CD4-positive, CD25-positive, alpha-beta regulatory T cell (primary cell): ENCODE data around the gene ANGEL1. TPM values are rescaled to one million over a fixed set of nuclear protein-coding genes. Genes with fewer than 3 reads are reported as not detected.
A peak's percentile ranks its signal among the peaks of the same experiment; 100 is the strongest.

ENCODE experiments used
- ATAC-seq, 2 donors: fragments of 150-1000 bp; cut with Tn5 transposase; one replicate each; pipeline ENCODE4 v1.10.0; 2021; ENCODE audit warnings: low read depth in 2 of 2, moderate number of reproducible peaks in 2 of 2, moderate library complexity in 1 of 2
- DNase-seq, 3 donors: peaks; one replicate each; pipeline versions ENCODE4 v3.0.0 to v3.0.0-alpha.2; 2012 to 2022; ENCODE audit warnings: mixed read lengths in 1 of 3
- H3K27ac ChIP-seq: one replicate; pipeline ENCODE4 v1.7.0; 2013; ENCODE audit warnings: mild to moderate bottlenecking, low read length; ENCODE audit not compliant: insufficient read depth, poor library complexity, severe bottlenecking
- H3K27me3 ChIP-seq: one replicate; pipeline ENCODE4 v1.7.0; 2013; ENCODE audit warnings: low read length; ENCODE audit not compliant: control insufficient read depth, insufficient read depth
- H3K36me3 ChIP-seq: one replicate; pipeline ENCODE4 v1.7.0; 2013; ENCODE audit warnings: mild to moderate bottlenecking, low read length, moderate library complexity; ENCODE audit not compliant: control insufficient read depth, insufficient read depth
- H3K4me1 ChIP-seq: 2 replicates; pipeline ENCODE4 v1.7.0; 2013; ENCODE audit warnings: mild to moderate bottlenecking, low read length; ENCODE audit not compliant: insufficient read depth, control insufficient read depth, poor library complexity, severe bottlenecking
- H3K4me3 ChIP-seq: one replicate; pipeline ENCODE4 v1.7.0; 2013; ENCODE audit warnings: low read depth, mild to moderate bottlenecking, low read length, moderate library complexity
- H3K9me3 ChIP-seq, 2 experiments: 1 replicate in 1 of 2; 2 replicates in 1 of 2; pipeline ENCODE4 v1.7.0; 2013; ENCODE audit warnings: low read length in 2 of 2, mild to moderate bottlenecking in 1 of 2, moderate library complexity in 1 of 2; ENCODE audit not compliant: control insufficient read depth in 2 of 2
- H3K27ac Mint-ChIP-seq, 3 donors: one replicate each; pipeline ENCODE4 v1.8.0; 2020 to 2022; ENCODE audit warnings: mild to moderate bottlenecking in 3 of 3, mixed read lengths in 3 of 3, moderate library complexity in 2 of 3
- H3K27me3 Mint-ChIP-seq: one replicate; pipeline ENCODE4 v1.8.0; 2022; ENCODE audit warnings: mild to moderate bottlenecking, mixed read lengths
- H3K36me3 Mint-ChIP-seq: one replicate; pipeline ENCODE4 v1.8.0; 2020; ENCODE audit warnings: mixed read lengths
- H3K4me1 Mint-ChIP-seq, 4 donors: one replicate each; pipeline ENCODE4 v1.8.0; 2020 to 2022; ENCODE audit warnings: mixed read lengths in 4 of 4, mild to moderate bottlenecking in 1 of 4
- H3K4me3 Mint-ChIP-seq, 4 donors: one replicate each; pipeline ENCODE4 v1.8.0; 2020 to 2022; ENCODE audit warnings: mild to moderate bottlenecking in 4 of 4, mixed read lengths in 4 of 4, moderate library complexity in 3 of 4
- H3K9me3 Mint-ChIP-seq, 7 donors: one replicate each; pipeline ENCODE4 v1.8.0; 2020 to 2022; ENCODE audit warnings: mixed read lengths in 7 of 7, mild to moderate bottlenecking in 3 of 7, moderate library complexity in 2 of 7
- polyA plus RNA-seq, 4 donors: library from polyadenylated mRNA; unstranded; fragments of 300-500 nt; fragmentation: Illumina TruSeq; gene quantifications; one replicate each; pipeline ENCODE4 v1.2.3, GENCODE V29; 2021
- total RNA-seq: library from RNA; stranded (reverse); gene quantifications from one replicate; pipeline ENCODE4 v1.2.3, GENCODE V29; 2022

ANGEL1 gene
- total and polyA plus RNA-seq, 5 donors from 2014 or later, result 13.0 to 23.4 (median 18.9) TPM

DNA sequence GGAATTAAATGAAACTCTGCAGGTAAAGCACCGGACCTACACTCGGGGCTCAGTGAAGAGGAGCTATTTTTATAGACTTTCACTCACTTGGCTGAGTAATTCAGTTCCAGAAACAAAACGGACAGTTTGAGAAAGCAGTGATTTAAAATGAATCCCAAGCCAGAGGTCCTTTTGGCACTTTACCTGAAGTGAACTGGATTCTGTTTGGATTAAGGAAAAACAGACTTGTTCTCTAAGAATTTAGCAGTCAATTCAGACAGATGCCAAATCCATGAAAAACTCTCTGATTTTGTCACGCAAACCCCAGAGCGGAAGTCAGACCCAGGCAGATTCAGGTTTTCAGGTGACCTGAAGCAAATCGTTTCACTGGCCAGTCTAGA, 56.3 kb downstream of the ANGEL1 start:
- H3K4me3 Mint-ChIP-seq, result no peak overlapping the region
- Histone ChIP-seq H3K27me3 (peaks cover 3% of the 10 kb centered on the region), H3K36me3 (no peaks in the 10 kb centered on the region), H3K27ac (no peak overlapping the region), H3K4me3 (no peak overlapping the region), H3K9me3 (no peaks in the 10 kb centered on the region), H3K4me1 (peaks cover 7% of the 10 kb centered on the region)
- peaks cover 37% of the 10 kb centered on the region for H3K27me3 Mint-ChIP-seq
- no peak for DNase-seq
- no peak overlapping the region for H3K27ac Mint-ChIP-seq
- peaks cover 0 to 6% (median 2%) of the 10 kb centered on the region in 4 donors for H3K4me1 Mint-ChIP-seq
- no peak for ATAC-seq
- H3K36me3 Mint-ChIP-seq, result no peaks in the 10 kb centered on the region
- peaks cover 0 to 1% (median 0%) of the 10 kb centered on the region in 7 donors for H3K9me3 Mint-ChIP-seq

DNA sequence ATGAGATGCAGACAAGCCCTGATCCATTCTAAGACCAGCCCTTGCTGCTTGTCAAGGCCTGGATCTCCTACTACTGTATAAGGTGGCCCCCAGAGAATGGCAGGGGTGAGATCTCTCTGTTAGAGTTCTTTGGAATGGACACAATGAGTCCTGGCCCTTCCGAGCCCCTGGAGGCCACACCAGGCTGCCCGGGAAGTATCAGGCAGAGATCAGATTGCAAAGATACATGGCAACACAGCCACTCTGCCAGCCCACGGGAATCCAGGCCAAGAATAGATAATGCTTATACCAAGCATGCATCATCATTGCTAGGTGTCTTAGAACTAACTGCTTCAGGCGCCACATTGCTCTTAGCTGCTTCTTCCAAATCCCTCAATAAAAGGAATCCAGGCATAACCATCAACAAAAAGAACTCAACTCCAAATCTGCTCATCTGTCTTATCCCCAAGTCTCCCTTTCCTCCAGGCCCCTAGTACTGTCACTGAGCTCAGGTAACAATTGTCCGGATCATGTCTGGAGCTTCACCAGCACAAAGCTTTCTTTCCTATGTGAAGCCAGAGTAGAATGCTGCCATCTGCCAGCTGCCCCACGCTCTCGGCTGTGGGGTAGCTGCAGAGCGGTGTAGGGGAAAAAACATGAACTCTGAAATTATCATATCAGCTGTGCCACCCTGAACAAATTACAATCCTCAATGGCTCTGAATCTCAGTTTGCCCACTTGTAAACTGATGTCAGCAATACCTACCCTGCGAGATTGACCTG, 56.9 kb downstream of the ANGEL1 start:
- ATAC-seq, result no peak
- Histone ChIP-seq H3K36me3 (no peaks in the 10 kb centered on the region), H3K4me1 (peaks cover 2% of the 10 kb centered on the region), H3K9me3 (no peaks in the 10 kb centered on the region), H3K4me3 (no peak overlapping the region), H3K27ac (no peak overlapping the region), H3K27me3 (peaks cover 3% of the 10 kb centered on the region)
- Mint-ChIP-seq H3K27me3 (peaks cover 33% of the 10 kb centered on the region), H3K9me3 (peaks cover 0 to 1% (median 0%) of the 10 kb centered on the region in 7 donors), H3K4me3 (peak overlapping the region in 1 of 4 donors; percentile 69), H3K36me3 (no peaks in the 10 kb centered on the region), H3K4me1 (peaks cover 0 to 4% (median 1%) of the 10 kb centered on the region in 4 donors), H3K27ac (no peak overlapping the region)
- no peak for DNase-seq

DNA sequence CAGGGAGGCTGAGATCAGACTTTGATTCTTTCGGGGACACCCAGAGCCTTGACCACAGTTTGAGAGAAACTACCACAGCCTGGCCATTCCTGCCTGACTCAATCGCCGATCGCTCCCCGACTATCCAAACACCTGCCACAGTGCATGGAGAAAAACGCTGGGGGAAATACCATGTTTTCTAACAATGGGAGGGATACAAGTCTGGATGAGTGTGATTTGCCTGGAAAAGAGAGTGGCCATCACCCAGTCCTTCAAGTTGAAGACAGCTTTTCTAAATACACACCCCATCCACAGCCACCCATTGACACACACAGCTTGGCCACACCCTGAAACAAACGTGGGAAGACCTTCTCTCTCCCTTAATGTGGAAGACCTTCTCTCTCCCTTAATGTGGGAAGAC, 58.1 kb downstream of the ANGEL1 start:
- Mint-ChIP-seq H3K27me3 (peaks cover 21% of the 10 kb centered on the region), H3K27ac (no peak overlapping the region), H3K36me3 (no peaks in the 10 kb centered on the region), H3K4me3 (no peak overlapping the region), H3K9me3 (peaks cover 0 to 1% (median 0%) of the 10 kb centered on the region in 7 donors), H3K4me1 (no peaks in the 10 kb centered on the region)
- no peaks in the 10 kb centered on the region for H3K9me3 ChIP-seq
- H3K4me3 ChIP-seq, result no peak overlapping the region
- no peak overlapping the region for H3K27ac ChIP-seq
- peaks cover 3% of the 10 kb centered on the region for H3K27me3 ChIP-seq
- H3K4me1 ChIP-seq, result no peaks in the 10 kb centered on the region
- DNase-seq (no peak), ATAC-seq (no peak)
- H3K36me3 ChIP-seq, result no peaks in the 10 kb centered on the region

DNA sequence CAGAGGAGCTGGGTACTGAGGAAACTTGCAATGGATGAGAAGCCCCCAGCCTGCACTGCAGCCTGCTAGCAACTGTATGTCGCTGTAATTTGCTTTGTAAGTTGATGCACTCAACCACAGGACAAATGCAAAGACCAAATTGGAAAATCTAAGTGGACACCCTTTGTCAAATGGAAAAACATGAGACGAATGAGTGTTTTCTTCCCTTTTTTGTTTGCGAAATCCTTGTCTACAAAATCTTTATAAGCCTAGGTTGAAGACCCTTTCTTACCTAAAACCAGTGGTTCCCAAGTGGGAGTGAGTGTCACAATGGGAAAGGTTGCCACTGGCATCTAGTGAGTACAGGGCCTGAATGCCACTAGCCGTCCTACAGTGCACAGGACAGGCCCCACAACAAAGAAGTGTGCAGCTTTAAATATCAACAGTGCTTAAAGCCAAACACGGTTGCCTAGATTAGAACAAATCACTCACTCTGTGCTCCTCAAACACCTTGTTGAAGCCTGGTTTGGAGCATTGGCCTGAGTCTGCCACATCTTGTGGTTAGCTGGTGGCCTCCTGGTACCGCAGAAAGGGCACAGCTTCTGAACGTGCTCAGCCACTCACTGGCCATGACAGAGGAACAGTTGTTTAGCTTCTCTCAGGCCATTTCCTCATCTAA, 59.0 kb downstream of the ANGEL1 start:
- H3K4me3 ChIP-seq, result no peak overlapping the region
- Mint-ChIP-seq H3K9me3 (peaks cover 0 to 2% (median 0%) of the 10 kb centered on the region in 7 donors), H3K4me3 (no peak overlapping the region), H3K27ac (no peak overlapping the region), H3K36me3 (no peaks in the 10 kb centered on the region), H3K27me3 (peaks cover 15% of the 10 kb centered on the region), H3K4me1 (no peaks in the 10 kb centered on the region)
- H3K27ac ChIP-seq, result no peak overlapping the region
- H3K36me3 ChIP-seq, result no peaks in the 10 kb centered on the region
- no peaks in the 10 kb centered on the region for H3K4me1 ChIP-seq
- DNase-seq (no peak), ATAC-seq (no peak)
- peaks cover 3% of the 10 kb centered on the region for H3K27me3 ChIP-seq
- H3K9me3 ChIP-seq, result no peaks in the 10 kb centered on the region

DNA sequence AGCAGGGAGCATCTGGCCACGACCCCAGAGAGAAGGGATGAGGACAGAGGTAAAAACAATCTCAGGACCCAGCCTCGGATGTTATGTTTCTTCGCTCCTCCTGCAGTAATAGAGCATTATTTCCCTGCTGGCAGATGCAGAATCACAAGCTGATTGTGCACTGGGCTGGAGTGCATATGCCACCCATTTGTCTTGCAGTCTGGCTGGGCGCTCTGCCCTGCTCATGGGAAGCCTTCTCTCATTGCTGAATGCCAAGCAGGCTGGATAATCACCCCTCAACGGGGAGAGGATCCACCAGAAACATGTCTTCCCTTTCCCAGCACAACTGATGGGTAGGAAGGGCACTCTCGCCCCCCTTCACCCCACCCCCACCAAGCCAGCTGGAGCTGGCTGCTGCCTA, 59.9 kb downstream of the ANGEL1 start:
- H3K27me3 Mint-ChIP-seq, result peaks cover 15% of the 10 kb centered on the region
- H3K4me1 Mint-ChIP-seq, result no peaks in the 10 kb centered on the region
- Histone ChIP-seq H3K4me3 (no peak overlapping the region), H3K4me1 (no peaks in the 10 kb centered on the region), H3K27ac (no peak overlapping the region), H3K27me3 (peaks cover 3% of the 10 kb centered on the region), H3K36me3 (no peaks in the 10 kb centered on the region), H3K9me3 (no peaks in the 10 kb centered on the region)
- DNase-seq (no peak), ATAC-seq (no peak)
- H3K27ac Mint-ChIP-seq, result no peak overlapping the region
- peaks cover 0 to 2% (median 0%) of the 10 kb centered on the region in 7 donors for H3K9me3 Mint-ChIP-seq
- H3K4me3 Mint-ChIP-seq, result no peak overlapping the region
- no peaks in the 10 kb centered on the region for H3K36me3 Mint-ChIP-seq

DNA sequence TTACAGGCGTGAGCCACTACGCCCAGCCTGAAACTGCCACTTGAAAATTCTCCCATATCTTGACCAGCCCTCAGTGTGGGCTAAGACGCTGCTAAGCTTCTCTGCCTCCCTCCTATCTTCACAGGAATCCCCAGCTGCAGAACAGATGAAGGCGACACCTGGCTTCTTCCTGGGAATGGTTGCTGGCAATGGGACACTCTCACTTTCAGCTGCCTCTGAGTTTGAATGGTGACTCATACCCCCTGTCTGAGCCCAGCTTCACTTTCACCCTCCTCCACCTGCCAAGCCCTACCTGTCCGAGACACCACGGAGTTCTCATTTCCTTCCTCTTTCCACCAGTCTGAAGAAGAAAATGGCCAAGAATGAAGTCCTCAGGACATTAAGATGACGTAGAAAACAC, 69.7 kb downstream of the ANGEL1 start:
- no peaks in the 10 kb centered on the region for H3K36me3 ChIP-seq
- H3K4me1 ChIP-seq, result no peaks in the 10 kb centered on the region
- no peak overlapping the region for H3K4me3 Mint-ChIP-seq
- H3K4me3 ChIP-seq, result no peak overlapping the region
- no peak for DNase-seq
- peaks cover 0 to 4% (median 0%) of the 10 kb centered on the region in 4 donors for H3K4me1 Mint-ChIP-seq
- peaks cover 9% of the 10 kb centered on the region for H3K27me3 ChIP-seq
- H3K27me3 Mint-ChIP-seq, result peaks cover 25% of the 10 kb centered on the region
- ATAC-seq, result no peak
- H3K27ac Mint-ChIP-seq, result no peak overlapping the region
- peaks cover 22 to 23% of the 10 kb centered on the region in 2 experiments for H3K9me3 ChIP-seq
- peaks cover 3% of the 10 kb centered on the region for H3K36me3 Mint-ChIP-seq
- H3K9me3 Mint-ChIP-seq, result peaks cover 0 to 41% (median 14%) of the 10 kb centered on the region in 7 donors
- no peak overlapping the region for H3K27ac ChIP-seq

DNA sequence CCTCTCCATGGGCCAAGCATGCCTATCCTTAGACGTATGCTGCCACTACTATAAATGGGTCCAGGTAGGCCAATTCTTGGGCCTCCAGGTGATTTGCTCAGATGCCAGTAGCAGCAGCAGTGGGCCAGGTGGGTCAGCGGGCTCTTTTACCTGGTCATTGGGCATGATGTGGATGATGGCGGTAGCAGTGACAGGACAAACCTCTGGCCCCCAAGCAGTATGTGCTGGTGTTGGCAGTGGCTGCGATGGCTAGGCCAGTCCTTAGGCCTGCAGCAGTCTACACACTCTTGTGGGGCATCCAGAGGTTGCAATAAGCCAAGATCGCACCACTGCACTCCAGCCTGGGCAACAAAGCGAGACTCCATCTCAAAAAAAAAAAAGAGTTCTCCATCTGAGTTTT, 70.5 kb downstream of the ANGEL1 start:
- H3K9me3 ChIP-seq, result peaks cover 22 to 23% of the 10 kb centered on the region in 2 experiments
- H3K27ac ChIP-seq, result no peak overlapping the region
- no peaks in the 10 kb centered on the region for H3K4me1 ChIP-seq
- peaks cover 0 to 4% (median 0%) of the 10 kb centered on the region in 4 donors for H3K4me1 Mint-ChIP-seq
- peaks cover 9% of the 10 kb centered on the region for H3K27me3 ChIP-seq
- H3K27me3 Mint-ChIP-seq, result peaks cover 29% of the 10 kb centered on the region
- DNase-seq (no peak), ATAC-seq (no peak)
- peaks cover 0 to 41% (median 13%) of the 10 kb centered on the region in 7 donors for H3K9me3 Mint-ChIP-seq
- no peak overlapping the region for H3K4me3 Mint-ChIP-seq
- H3K4me3 ChIP-seq, result no peak overlapping the region
- H3K27ac Mint-ChIP-seq, result no peak overlapping the region
- H3K36me3 ChIP-seq, result no peaks in the 10 kb centered on the region
- peaks cover 3% of the 10 kb centered on the region for H3K36me3 Mint-ChIP-seq
